H1 (cell line): ENCODE data around the gene SHISA8. TPM values are rescaled to one million over a fixed set of nuclear protein-coding genes. Genes with fewer than 3 reads are reported as not detected.

Experiments used
- CTCF ChIA-PET: fragments of 300-600 bp; sonication (Branson Sonifier 250); formaldehyde crosslinking; loops from one replicate; lab custom pipeline; 2021; ENCODE audit not compliant: partially characterized antibody; lab: Charles Lee
- POLR2A ChIA-PET: fragments of 300-600 bp; sonication (Branson Sonifier 250); formaldehyde crosslinking; loops from one replicate; lab custom pipeline; 2021; ENCODE audit warnings: inconsistent platforms; ENCODE audit not compliant: partially characterized antibody; lab: Charles Lee
- DNase-seq, 2 experiments: peaks; one replicate each; pipeline versions ENCODE4 v3.0.0 to v3.0.0-alpha.2; 2010 to 2022; ENCODE audit warnings: low spot score in 2 of 2, low read depth in 1 of 2, mixed read lengths in 1 of 2
- FAIRE-seq: peaks from 2 replicates; lab custom pipeline; 2011; peaks lifted over from hg19 to GRCh38; lab: Jason Lieb, UNC
- H2AFZ ChIP-seq: 2 replicates; pipeline ENCODE4 v1.8.1; 2012; ENCODE audit warnings: low read length, inconsistent platforms
- H2AK5ac ChIP-seq: 2 replicates; pipeline ENCODE4 v1.6.1; 2013; ENCODE audit warnings: low read depth, low read length
- H2BK120ac ChIP-seq: replicated peaks from 2 replicates; pipeline ENCODE3; 2013; ENCODE audit warnings: low read depth, low read length, inconsistent platforms
- H2BK12ac ChIP-seq: 2 replicates; pipeline ENCODE4 v1.6.1; 2013; ENCODE audit warnings: low read depth, low read length
- H2BK15ac ChIP-seq: 2 replicates; pipeline ENCODE4 v1.6.1; 2013; ENCODE audit warnings: low read length
- H2BK20ac ChIP-seq: 2 replicates; pipeline ENCODE4 v1.6.1; 2013; ENCODE audit warnings: low read length
- H2BK5ac ChIP-seq: 2 replicates; pipeline ENCODE4 v1.6.1; 2013; ENCODE audit warnings: low read depth, low read length
- H3K14ac ChIP-seq: 2 replicates; pipeline ENCODE4 v1.6.1; 2013; ENCODE audit warnings: inconsistent platforms; ENCODE audit not compliant: insufficient read length
- H3K18ac ChIP-seq: 2 replicates; pipeline ENCODE4 v1.6.1; 2013; ENCODE audit warnings: low read length; ENCODE audit errors: extremely low read depth
- H3K23ac ChIP-seq: 2 replicates; pipeline ENCODE4 v1.6.1; 2013; ENCODE audit warnings: inconsistent platforms; ENCODE audit not compliant: insufficient read length
- H3K23me2 ChIP-seq: 2 replicates; pipeline ENCODE4 v1.6.1; 2013; ENCODE audit warnings: low read depth, low read length
- H3K27ac ChIP-seq: 2 replicates; pipeline ENCODE4 v1.6.1; 2011; ENCODE audit warnings: low read depth, low read length, inconsistent platforms
- H3K27me3 ChIP-seq, 4 experiments: replicated peaks in 1 of 4; 1 replicate in 1 of 4; 2 replicates in 3 of 4; pipeline versions ENCODE4 v1.6.1 to v1.8.1; 2011 to 2013; ENCODE audit warnings: low read length in 3 of 4, mild to moderate bottlenecking in 3 of 4, inconsistent platforms in 2 of 4, mixed read lengths in 2 of 4, moderate library complexity in 1 of 4; ENCODE audit not compliant: control insufficient read depth in 3 of 4, insufficient read depth in 3 of 4; ENCODE audit errors: extremely low read depth in 1 of 4
- H3K36me3 ChIP-seq, 4 experiments: 2 replicates each; pipeline versions ENCODE4 v1.6.1 to v1.8.1; 2011 to 2013; ENCODE audit warnings: mild to moderate bottlenecking in 4 of 4, low read length in 3 of 4, moderate library complexity in 2 of 4, control low read depth in 1 of 4, inconsistent platforms in 1 of 4; ENCODE audit not compliant: insufficient read depth in 4 of 4, control insufficient read depth in 2 of 4
- H3K4ac ChIP-seq: replicated peaks from 2 replicates; pipeline ENCODE3; 2013; ENCODE audit warnings: low read length, low read depth, mixed read lengths, inconsistent platforms; ENCODE audit not compliant: insufficient read length
- H3K4me1 ChIP-seq, 4 experiments: replicated peaks in 1 of 4; 1 replicate in 1 of 4; 2 replicates in 3 of 4; pipeline versions ENCODE4 v1.6.1 to v1.8.1; 2011 to 2013; ENCODE audit warnings: low read length in 3 of 4, inconsistent platforms in 2 of 4, mixed read lengths in 1 of 4; ENCODE audit not compliant: insufficient read depth in 4 of 4, control insufficient read depth in 3 of 4
- H3K4me2 ChIP-seq, 2 experiments: 2 replicates each; pipeline versions ENCODE4 v1.6.1 to v1.8.1; 2011 to 2013; ENCODE audit warnings: low read depth in 2 of 2, low read length in 2 of 2, control low read depth in 1 of 2, inconsistent platforms in 1 of 2, mild to moderate bottlenecking in 1 of 2; ENCODE audit not compliant: insufficient read depth in 1 of 2
- H3K4me3 ChIP-seq, 4 experiments: fragments of 200-600, 300-600 bp in 1 of 4; sonication (generic), shearing (Covaris generic), sonication (Bioruptor Twin) in 1 of 4; 2 replicates each; pipeline versions ENCODE4 v1.5.1 to v1.8.1; 2011 to 2016; ENCODE audit warnings: low read length in 4 of 4, low read depth in 3 of 4, control low read depth in 2 of 4, inconsistent platforms in 2 of 4, mild to moderate bottlenecking in 2 of 4, mixed read lengths in 1 of 4, moderate library complexity in 1 of 4; ENCODE audit not compliant: insufficient read depth in 2 of 4; ENCODE audit errors: extremely low read depth in 1 of 4
- H3K56ac ChIP-seq: replicated peaks from 2 replicates; pipeline ENCODE3; 2013; ENCODE audit warnings: low read depth, mild to moderate bottlenecking, mixed read lengths, low read length, inconsistent platforms; ENCODE audit not compliant: insufficient read length
- H3K79me1 ChIP-seq: 2 replicates; pipeline ENCODE4 v1.6.1; 2013; ENCODE audit warnings: low read depth, low read length, control low read depth
- H3K79me2 ChIP-seq, 2 experiments: 2 replicates each; pipeline versions ENCODE4 v1.6.1 to v1.8.1; 2012 to 2013; ENCODE audit warnings: low read length in 2 of 2, mild to moderate bottlenecking in 2 of 2, inconsistent platforms in 1 of 2; ENCODE audit not compliant: insufficient read depth in 2 of 2, control insufficient read depth in 1 of 2
- H3K9ac ChIP-seq, 4 experiments: replicated peaks in 1 of 4; 1 replicate in 1 of 4; 2 replicates in 3 of 4; pipeline versions ENCODE4 v1.6.1 to v1.8.1; 2011 to 2013; ENCODE audit warnings: low read depth in 3 of 4, low read length in 3 of 4, control low read depth in 2 of 4, mild to moderate bottlenecking in 2 of 4, moderate library complexity in 2 of 4, inconsistent platforms in 1 of 4; ENCODE audit errors: extremely low read depth in 1 of 4
- H3K9me3 ChIP-seq, 2 experiments: 2 replicates each; pipeline versions ENCODE4 v1.6.1 to v1.8.1; 2012 to 2013; ENCODE audit warnings: mild to moderate bottlenecking in 2 of 2, moderate library complexity in 2 of 2, control low read depth in 1 of 2, inconsistent platforms in 1 of 2, low read depth in 1 of 2, low read length in 1 of 2, mixed read lengths in 1 of 2; ENCODE audit not compliant: insufficient read depth in 2 of 2
- H4K20me1 ChIP-seq, 2 experiments: replicated peaks in 1 of 2; 2 replicates each; pipeline versions ENCODE3 to v1.8.1; 2011 to 2013; ENCODE audit warnings: inconsistent platforms in 2 of 2, low read length in 2 of 2, mild to moderate bottlenecking in 1 of 2; ENCODE audit not compliant: insufficient read depth in 2 of 2, control insufficient read depth in 1 of 2
- H4K5ac ChIP-seq: 2 replicates; pipeline ENCODE4 v1.6.1; 2013; ENCODE audit warnings: low read length, low read depth, mixed read lengths, inconsistent platforms; ENCODE audit not compliant: insufficient read length
- H4K8ac ChIP-seq: 2 replicates; pipeline ENCODE4 v1.8.0; 2013; ENCODE audit warnings: mild to moderate bottlenecking, moderate library complexity, low read length, inconsistent platforms; ENCODE audit not compliant: insufficient read depth; ENCODE audit errors: extremely low read depth
- H4K91ac ChIP-seq: replicated peaks from 2 replicates; pipeline ENCODE3; 2013; ENCODE audit warnings: low read length, mixed read lengths, inconsistent platforms; ENCODE audit not compliant: insufficient read length
- ASH2L ChIP-seq: fragments of 200-600, 300-600 bp; sonication (generic); IDR thresholded peaks from one replicate; pipeline ENCODE4 v1.7.1; 2017; ENCODE audit warnings: low read length
- EZH2 ChIP-seq: fragments of 200-600 bp; sonication (generic); IDR thresholded peaks from 2 replicates; pipeline ENCODE4 v1.7.1; 2012; ENCODE audit warnings: low read depth, mild to moderate bottlenecking, moderate library complexity, low read length, inconsistent platforms; ENCODE audit not compliant: severe bottlenecking
- MAFK ChIP-seq: IDR thresholded peaks from 2 replicates; pipeline ENCODE4 v1.6.1; 2012; ENCODE audit warnings: low read depth, mild to moderate bottlenecking, improper control_type of control experiment, low read length
- SIX5 ChIP-seq: IDR thresholded peaks from 2 replicates; pipeline ENCODE4 v1.6.1; 2011; ENCODE audit warnings: mild to moderate bottlenecking, low read depth, low read length
- TCF12 ChIP-seq: IDR thresholded peaks from 2 replicates; pipeline ENCODE4 v1.6.1; 2011; ENCODE audit warnings: low read depth, mild to moderate bottlenecking, low read length
- WGBS, 2 experiments: shearing (Covaris generic) in 1 of 2; methylation state at CpG; one replicate each; pipeline versions ENCODE4 v1.1.6 to v1.1.7; 2013 to 2015; ENCODE audit warnings: low lambda C conversion rate in 2 of 2, mixed read lengths in 2 of 2, inconsistent platforms in 1 of 2, low coverage in 1 of 2, missing lambda C conversion rate in 1 of 2; ENCODE audit not compliant: insufficient replicate concordance in 2 of 2, insufficient coverage in 1 of 2, insufficient read length in 1 of 2; ENCODE audit errors: extremely low coverage in 1 of 2, missing lambda C conversion rate in 1 of 2; 5-methylcytosine and 5-hydroxymethylcytosine counted together
- polyA plus RNA-seq, 7 experiments: library from polyadenylated mRNA; depleted of rRNA in 3 of 7; stranded (reverse) in 5 of 7; unstranded in 2 of 7; fragments of >200 nt in 5 of 7; fragments of 200-250 nt in 2 of 7; gene quantifications; 1 replicate in 5 of 7; 2 replicates in 1 of 7; 4 replicates in 1 of 7; pipeline versions ENCODE4 v1.2.1 to v1.2.3, GENCODE V29; 2011 to 2013; ENCODE audit warnings: missing spikeins in 2 of 7, mixed read lengths in 2 of 7
- total RNA-seq: library from RNA; stranded (reverse); fragmentation: NEBNext Ultra II Directional; extraction: Animal tissue kit (Norgen Biotek cat#: 25700); gene quantifications from 2 replicates; pipeline ENCODE4 v1.2.1, GENCODE V29; 2021

SHISA8 gene
- total and polyA plus RNA-seq, 2 of the 8 experiments (the other 6 are each of a cell fraction or from before 2014, with no cell fraction given), result 0.14 to 0.89 TPM

DNA sequence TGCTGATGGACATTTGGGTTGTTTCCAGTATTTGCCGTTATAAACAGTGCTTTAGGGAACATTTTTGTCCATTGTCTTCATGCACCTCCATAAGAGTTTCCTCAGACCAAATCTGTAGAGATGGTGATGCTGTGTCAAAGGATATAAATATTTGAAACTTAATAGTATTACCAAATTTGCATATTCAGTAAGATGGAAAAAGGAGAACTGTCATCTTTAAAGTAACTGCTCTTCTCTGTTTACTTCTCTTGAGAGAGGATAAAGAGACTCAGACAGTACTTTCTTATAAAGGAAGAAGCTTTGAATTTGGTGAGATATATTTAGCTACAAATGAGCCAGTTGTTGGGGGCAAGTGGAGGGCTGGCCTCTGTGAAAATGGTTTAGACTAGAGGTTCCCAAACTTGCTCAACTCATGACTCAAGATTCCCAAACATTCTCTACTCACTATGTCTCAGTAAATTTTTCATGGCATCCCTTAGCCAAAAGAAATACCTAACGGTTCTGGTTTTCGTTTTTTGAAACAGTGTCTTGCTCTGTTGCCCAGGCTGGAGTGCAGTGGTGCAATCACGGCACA lies 26.2 kb downstream of the SHISA8 start:
- FAIRE-seq, result no peak
- 86% methylated on average over 4 of the region's 4 CpGs; no CpG with 5 or more reads in 1 of the 2 experiments for WGBS, 2 experiments

More for the DNA sequence above, 26.2 kb downstream of the SHISA8 start:
- no peak overlapping the region for H3K23ac ChIP-seq
- TF ChIP-seq ASH2L (no peak), EZH2 (no peak), TCF12 (no peak), MAFK (no peak), SIX5 (no peak)
- CTCF ChIA-PET, result interaction anchor here (0.6 to 0.8 kb wide), 2 partner anchors 31 to 32 kb away, joined by 4 to 5 read pairs; no protein-coding TSS in a partner anchor
- H3K4ac ChIP-seq, result no peak overlapping the region
- no peak overlapping the region for H3K27ac ChIP-seq
- peaks cover 7 to 15% of the 10 kb centered on the region in 2 experiments for H4K20me1 ChIP-seq
- no peaks in the 10 kb centered on the region for H3K23me2 ChIP-seq
- POLR2A ChIA-PET, result interaction anchor here (1.3 kb wide), 1 partner anchor 8 kb away, joined by 4 read pairs; no protein-coding TSS in a partner anchor
- no peak overlapping the region for H3K4me3 ChIP-seq
- no peaks in the 10 kb centered on the region for H3K27me3 ChIP-seq
- no peak overlapping the region for H3K18ac ChIP-seq
- no peak overlapping the region for H3K4me2 ChIP-seq
- no peak overlapping the region for H2BK5ac ChIP-seq
- no peaks in the 10 kb centered on the region; the same call in none of the 2 replicates for H3K79me1 ChIP-seq
- no peak overlapping the region for H3K9ac ChIP-seq
- no peaks in the 10 kb centered on the region for H3K9me3 ChIP-seq
- no peak overlapping the region for H3K56ac ChIP-seq
- H2BK120ac ChIP-seq, result no peak overlapping the region
- no peaks in the 10 kb centered on the region for H3K4me1 ChIP-seq
- no peaks in the 10 kb centered on the region for H3K79me2 ChIP-seq
- no peak overlapping the region for H2AFZ ChIP-seq
- no peak overlapping the region for H2BK20ac ChIP-seq
- no peak overlapping the region for H2BK12ac ChIP-seq
- H4K8ac ChIP-seq, result no peak overlapping the region
- H4K91ac ChIP-seq, result no peak overlapping the region
- H2AK5ac ChIP-seq, result no peak overlapping the region
- no peak overlapping the region for H4K5ac ChIP-seq
- no peak overlapping the region for H2BK15ac ChIP-seq
- peaks cover 48 to 86% (median 65%) of the 10 kb centered on the region in 4 experiments for H3K36me3 ChIP-seq
- no peak for DNase-seq
- H3K14ac ChIP-seq, result no peak overlapping the region
